ENCODE results near the gene PLCXD1.

- TF ChIP-seq, protein P1, sequence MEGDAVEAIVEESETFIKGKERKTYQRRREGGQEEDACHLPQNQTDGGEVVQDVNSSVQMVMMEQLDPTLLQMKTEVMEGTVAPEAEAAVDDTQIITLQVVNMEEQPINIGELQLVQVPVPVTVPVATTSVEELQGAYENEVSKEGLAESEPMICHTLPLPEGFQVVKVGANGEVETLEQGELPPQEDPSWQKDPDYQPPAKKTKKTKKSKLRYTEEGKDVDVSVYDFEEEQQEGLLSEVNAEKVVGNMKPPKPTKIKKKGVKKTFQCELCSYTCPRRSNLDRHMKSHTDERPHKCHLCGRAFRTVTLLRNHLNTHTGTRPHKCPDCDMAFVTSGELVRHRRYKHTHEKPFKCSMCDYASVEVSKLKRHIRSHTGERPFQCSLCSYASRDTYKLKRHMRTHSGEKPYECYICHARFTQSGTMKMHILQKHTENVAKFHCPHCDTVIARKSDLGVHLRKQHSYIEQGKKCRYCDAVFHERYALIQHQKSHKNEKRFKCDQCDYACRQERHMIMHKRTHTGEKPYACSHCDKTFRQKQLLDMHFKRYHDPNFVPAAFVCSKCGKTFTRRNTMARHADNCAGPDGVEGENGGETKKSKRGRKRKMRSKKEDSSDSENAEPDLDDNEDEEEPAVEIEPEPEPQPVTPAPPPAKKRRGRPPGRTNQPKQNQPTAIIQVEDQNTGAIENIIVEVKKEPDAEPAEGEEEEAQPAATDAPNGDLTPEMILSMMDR (IDR thresholded peaks at IDR 0.05): no peak
- TF ChIP-seq EZH2 (IDR thresholded peaks at IDR 0.05): no peak
Measured at GRCh38 chrX:337331-337831, 56.2 kb downstream of the PLCXD1 start.

Data from neural progenitor cell (in vitro differentiated cells).